GM13976 (cell line): ENCODE measurements around the gene FXYD1.

Experiments used
- DNase-seq: peaks from one replicate; pipeline ENCODE4 v3.0.0; 2012; ENCODE audit warnings: low spot score
- CTCF ChIP-seq: IDR thresholded peaks from 2 replicates; pipeline ENCODE4 v1.5.1; 2012; ENCODE audit warnings: borderline replicate concordance, mild to moderate bottlenecking; ENCODE audit not compliant: insufficient read depth; ENCODE audit errors: extremely low read depth, missing control alignments, control extremely low read depth
- in situ Hi-C: fragments of 300-500 bp; cut with MboI; formaldehyde crosslinking; loops from one replicate; pipeline ENCODE4 v1.12.0; 2022; ENCODE audit warnings: low sequenced_read_pairs, mixed read lengths, inconsistent platforms; ENCODE audit not compliant: unreplicated experiment

The FXYD1 gene

DNA sequence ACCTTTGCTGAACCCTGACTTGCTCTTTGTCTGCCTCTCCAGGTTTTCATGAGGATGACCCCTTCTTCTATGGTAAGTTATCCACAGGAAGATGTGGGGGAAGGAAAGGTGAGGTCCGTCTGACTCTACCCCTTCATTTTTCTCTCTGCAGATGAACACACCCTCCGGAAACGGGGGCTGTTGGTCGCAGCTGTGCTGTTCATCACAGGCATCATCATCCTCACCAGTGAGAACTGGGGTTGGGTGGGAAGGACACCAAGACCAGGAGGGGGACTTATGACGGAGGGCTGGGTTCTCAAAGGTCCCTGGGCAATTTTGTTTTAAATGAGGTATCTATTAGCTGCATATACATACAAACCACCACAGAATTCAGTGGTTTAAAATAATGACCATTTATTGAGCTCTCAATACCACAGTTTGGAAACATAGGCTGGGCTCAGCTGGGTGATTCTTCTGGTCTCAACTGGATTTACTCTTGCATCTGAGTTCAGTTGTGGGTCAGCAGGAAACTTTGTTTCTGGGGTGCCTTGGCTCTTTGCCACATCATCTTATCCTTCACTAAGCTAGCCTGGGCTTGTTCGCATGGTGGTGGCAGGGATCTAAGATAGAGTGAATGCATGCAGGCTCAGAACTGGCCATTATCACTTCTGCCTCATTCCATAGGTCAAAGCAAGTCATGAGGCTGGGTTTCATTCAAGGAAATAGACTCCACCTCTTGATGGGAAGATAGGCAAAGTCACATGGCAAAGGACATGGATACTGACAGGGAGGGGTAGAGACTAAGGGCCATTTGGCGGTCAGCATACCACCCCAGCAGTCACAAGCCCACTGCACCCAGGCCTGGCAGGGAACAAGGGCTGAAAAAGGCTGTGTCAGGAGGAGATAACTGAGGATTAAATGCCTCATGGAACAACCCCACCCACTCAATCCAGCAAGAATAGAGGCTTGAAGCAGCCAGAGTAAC lies 27.8 kb downstream of the FXYD1 start:
- no peak for DNase-seq
- in situ Hi-C loops: no loop called here
- no peak for TF ChIP-seq CTCF

DNA sequence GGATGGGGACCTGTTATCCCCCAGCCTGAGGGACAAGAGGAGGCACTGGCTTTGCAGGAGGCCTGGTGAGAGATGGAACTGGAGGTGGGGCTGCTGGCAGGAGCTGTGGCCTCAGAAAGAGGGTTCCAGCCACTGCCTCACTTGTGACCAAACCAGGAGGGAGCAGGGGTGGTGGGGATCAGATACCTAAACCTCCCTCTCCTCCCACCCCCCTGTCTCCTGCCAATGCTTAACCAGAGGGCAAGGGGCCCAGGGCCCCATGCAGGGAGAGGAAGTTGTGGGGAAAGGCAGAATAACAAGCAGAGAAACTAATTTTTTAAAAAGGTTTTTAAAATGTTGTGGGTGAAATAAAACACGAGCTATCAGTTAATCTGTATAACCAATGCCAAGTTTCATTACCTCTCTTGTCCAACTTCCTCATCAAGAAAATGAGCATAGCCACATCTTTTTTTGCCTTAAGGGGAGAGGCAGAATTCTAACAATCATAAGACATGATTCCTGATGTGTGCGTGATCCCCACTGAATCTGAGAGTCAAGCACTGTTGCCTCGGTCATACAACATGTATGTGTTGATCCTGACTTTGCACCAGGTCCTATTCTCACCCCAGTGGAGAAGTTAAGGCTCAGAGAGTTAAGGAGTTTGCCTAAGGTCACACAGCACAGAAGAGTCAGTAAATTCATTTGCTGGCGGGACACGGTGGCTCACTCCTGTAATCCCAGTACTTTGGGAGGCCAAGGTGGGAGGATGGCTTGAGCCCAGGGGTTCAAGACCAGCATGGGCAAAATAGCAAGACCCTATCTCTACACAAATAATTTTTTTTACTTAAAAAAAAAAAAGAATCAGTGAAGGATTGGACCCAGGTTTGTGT lies 28.9 kb downstream of the FXYD1 start:
- in situ Hi-C loops: no loop called here
- no peak for DNase-seq

DNA sequence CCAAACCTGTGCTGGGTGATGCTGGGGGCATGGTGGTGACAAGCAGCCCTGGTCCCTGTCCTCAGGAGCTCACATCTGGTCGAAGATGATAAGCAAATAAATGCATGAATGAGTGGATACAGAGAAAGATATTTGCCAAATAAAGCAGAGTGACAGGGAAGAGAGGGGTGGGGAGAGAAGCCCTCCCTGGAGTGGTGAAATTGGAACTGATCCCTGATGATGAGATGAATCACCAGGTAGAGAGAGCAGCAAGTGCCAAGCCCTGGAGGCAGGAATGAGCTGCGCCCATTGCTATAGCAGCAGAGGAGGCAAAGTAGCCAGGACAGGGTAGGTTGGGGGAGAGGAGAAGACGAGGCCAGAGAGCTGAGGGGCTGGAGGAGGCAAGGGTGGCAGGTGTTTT lies 29.6 kb downstream of the FXYD1 start:
- in situ Hi-C loops: no loop called here
- no peak for TF ChIP-seq CTCF
- peak; percentile 4 for DNase-seq

More for the DNA sequence above, 28.9 kb downstream of the FXYD1 start:
- no peak for TF ChIP-seq CTCF

- no peak for TF ChIP-seq CTCF
- no peak for DNase-seq
- in situ Hi-C loops: no loop called here
Measured at GRCh38 chr19:35169221-35169995, 30.8 kb downstream of the FXYD1 start.

- no peak for TF ChIP-seq CTCF
- in situ Hi-C loops: no loop called here
- no peak for DNase-seq
Measured at GRCh38 chr19:35170359-35171061, 31.9 kb downstream of the FXYD1 start.
